Measurements from ENCODE around the gene PLD4.

DNA sequence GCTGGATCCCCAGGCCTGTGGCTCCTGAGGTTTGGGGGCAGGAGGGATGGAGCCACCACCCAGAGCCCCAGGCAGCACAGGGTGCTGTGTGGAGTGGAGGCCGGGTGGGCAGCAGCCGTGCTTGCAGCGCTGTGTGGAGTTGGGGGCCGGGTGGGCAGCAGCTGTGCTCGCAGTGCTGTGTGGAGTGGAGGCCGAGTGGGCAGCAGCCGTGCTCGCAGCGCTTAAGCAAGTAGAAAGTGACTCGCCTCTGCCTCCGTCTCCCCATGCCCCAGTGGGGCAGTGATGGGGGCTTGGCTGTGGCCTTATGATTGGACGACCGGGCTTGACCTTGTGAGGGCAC is 49.3 kb upstream of the PLD4 start:
- TF ChIP-seq, protein P1, sequence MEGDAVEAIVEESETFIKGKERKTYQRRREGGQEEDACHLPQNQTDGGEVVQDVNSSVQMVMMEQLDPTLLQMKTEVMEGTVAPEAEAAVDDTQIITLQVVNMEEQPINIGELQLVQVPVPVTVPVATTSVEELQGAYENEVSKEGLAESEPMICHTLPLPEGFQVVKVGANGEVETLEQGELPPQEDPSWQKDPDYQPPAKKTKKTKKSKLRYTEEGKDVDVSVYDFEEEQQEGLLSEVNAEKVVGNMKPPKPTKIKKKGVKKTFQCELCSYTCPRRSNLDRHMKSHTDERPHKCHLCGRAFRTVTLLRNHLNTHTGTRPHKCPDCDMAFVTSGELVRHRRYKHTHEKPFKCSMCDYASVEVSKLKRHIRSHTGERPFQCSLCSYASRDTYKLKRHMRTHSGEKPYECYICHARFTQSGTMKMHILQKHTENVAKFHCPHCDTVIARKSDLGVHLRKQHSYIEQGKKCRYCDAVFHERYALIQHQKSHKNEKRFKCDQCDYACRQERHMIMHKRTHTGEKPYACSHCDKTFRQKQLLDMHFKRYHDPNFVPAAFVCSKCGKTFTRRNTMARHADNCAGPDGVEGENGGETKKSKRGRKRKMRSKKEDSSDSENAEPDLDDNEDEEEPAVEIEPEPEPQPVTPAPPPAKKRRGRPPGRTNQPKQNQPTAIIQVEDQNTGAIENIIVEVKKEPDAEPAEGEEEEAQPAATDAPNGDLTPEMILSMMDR (conservative IDR thresholded peaks at IDR 0.05 in 1 of 2, IDR thresholded peaks at IDR 0.05 in 1 of 2; ENCODE audit: low read depth in 1 of 2, low read length in 2 of 2), result no peak
- no peak for TF ChIP-seq EZH2 (IDR thresholded peaks at IDR 0.05; ENCODE audit: low read length, missing control alignments)

Measured in fibroblast of lung (primary cell).